HCT116 (cell line): ENCODE results near the gene PRAMEF12.

Experiments used
- CTCF ChIP-seq, 3 experiments: fragments of 200-600 bp in 1 of 3; sonication (generic) in 1 of 3; IDR thresholded peaks in 2 of 3; conservative IDR thresholded peaks in 1 of 3; 2 replicates each; pipeline ENCODE4 v1.5.1; 2012 to 2017; ENCODE audit warnings: low read depth in 2 of 3, low read length in 2 of 3, antibody characterized with exemption in 1 of 3, borderline replicate concordance in 1 of 3, control low read depth in 1 of 3, mild to moderate bottlenecking in 1 of 3, mixed read lengths in 1 of 3, mixed run types in 1 of 3, moderate library complexity in 1 of 3; ENCODE audit not compliant: insufficient read depth in 1 of 3
- EGR1 ChIP-seq: IDR thresholded peaks from 2 replicates; pipeline ENCODE4 v1.6.1; 2012; ENCODE audit warnings: low read depth
- ELF1 ChIP-seq: IDR thresholded peaks from 2 replicates; pipeline ENCODE4 v1.6.1; 2012; ENCODE audit warnings: low read depth, borderline replicate concordance
- EZH2 ChIP-seq: fragments of 200-600 bp; sonication (generic); IDR thresholded peaks from 2 replicates; pipeline ENCODE4 v1.6.1; 2017; ENCODE audit warnings: antibody characterized with exemption, mixed run types
- FOSL1 ChIP-seq: IDR thresholded peaks from 2 replicates; pipeline ENCODE4 v1.6.1; 2012; ENCODE audit warnings: low read depth
- POLR2A ChIP-seq: IDR thresholded peaks from 2 replicates; pipeline ENCODE4 v1.7.0; 2011; ENCODE audit warnings: borderline replicate concordance; ENCODE audit not compliant: insufficient read depth, insufficient read length; ENCODE audit errors: extremely low read depth
- POLR2AphosphoS5 ChIP-seq: IDR thresholded peaks from 2 replicates; pipeline ENCODE4 v1.6.1; 2011; ENCODE audit warnings: mild to moderate bottlenecking, low read depth, low read length, moderate library complexity
- RAD21 ChIP-seq: IDR thresholded peaks from 2 replicates; pipeline ENCODE4 v1.6.1; 2012; ENCODE audit warnings: low read depth, mild to moderate bottlenecking
- REST ChIP-seq: IDR thresholded peaks from 2 replicates; pipeline ENCODE4 v1.6.1; 2012; ENCODE audit warnings: low read depth
- TCF7L2 ChIP-seq: IDR thresholded peaks from 2 replicates; pipeline ENCODE4 v1.7.0; 2011; ENCODE audit warnings: borderline replicate concordance, inconsistent platforms; ENCODE audit not compliant: insufficient read depth, insufficient read length; ENCODE audit errors: extremely low read depth
- ZFX ChIP-seq: fragments of 450-650 bp; IDR thresholded peaks from 2 replicates; pipeline ENCODE4 v1.6.1; 2017

- no peak for TF ChIP-seq POLR2A
- no peak for TF ChIP-seq POLR2AphosphoS5
- TF ChIP-seq CTCF (IDR thresholded peaks at IDR 0.05 in 2 of 3, conservative IDR thresholded peaks at IDR 0.05 in 1 of 3; ENCODE audit: borderline replicate concordance in 1 of 3, insufficient read depth in 1 of 3, low read depth in 2 of 3, low read length in 2 of 3) = no peak
- no peak for TF ChIP-seq TCF7L2
- TF ChIP-seq RAD21 = no peak
- TF ChIP-seq REST = no peak
- TF ChIP-seq FOSL1 = no peak
- TF ChIP-seq EGR1 = no peak
- no peak for TF ChIP-seq ZFX
- no peak for TF ChIP-seq EZH2
- no peak for TF ChIP-seq ELF1
Measured at GRCh38 chr1:12738934-12739333, 34.6 kb upstream of the PRAMEF12 start.
